K562 (cell line): ENCODE results near the gene STK16. TPM values are rescaled to one million over a fixed set of nuclear protein-coding genes. Genes with fewer than 3 reads are reported as not detected.

ENCODE experiments used
- DMBX1 ChIP-seq: fragments of 250-450 bp; sonication (Bioruptor Pico); IDR thresholded peaks from 2 replicates; pipeline ENCODE4 v1.8.0; 2022; ENCODE audit warnings: inconsistent platforms, mild to moderate bottlenecking, moderate library complexity, borderline replicate concordance
- FIP1L1 ChIP-seq: fragments of 200-400 bp; formaldehyde crosslinking; IDR thresholded peaks from 2 replicates; pipeline ENCODE4 v1.6.1; 2018; ENCODE audit warnings: mild to moderate bottlenecking, low read depth, low read length; ENCODE audit not compliant: poor library complexity, severe bottlenecking
- KLF6 ChIP-seq: fragments of 250-450 bp; sonication (Bioruptor Pico); IDR thresholded peaks from 2 replicates; pipeline ENCODE4 v1.4.0; 2020; ENCODE audit warnings: mild to moderate bottlenecking, moderate library complexity, borderline replicate concordance
- MBD2 ChIP-seq: sonication (generic); IDR thresholded peaks from 2 replicates; pipeline ENCODE4 v1.6.1; 2016; ENCODE audit warnings: low read depth, borderline replicate concordance
- MLX ChIP-seq, 2 experiments: fragments of 450-650 bp in 1 of 2; sonication (generic) in 1 of 2; formaldehyde crosslinking; conservative IDR thresholded peaks; 2 replicates each; pipeline versions ENCODE4 v1.4.0 to v1.8.1; 2020 to 2022; ENCODE audit warnings: mild to moderate bottlenecking in 1 of 2, missing genetic modification reagents in 1 of 2
- NKRF ChIP-seq: fragments of 450-650 bp; IDR thresholded peaks from 2 replicates; pipeline ENCODE4 v1.6.1; 2016; ENCODE audit warnings: borderline replicate concordance
- PCBP1 ChIP-seq: fragments of 200-400 bp; formaldehyde crosslinking; IDR thresholded peaks from 2 replicates; pipeline ENCODE4 v1.6.1; 2018; ENCODE audit warnings: mild to moderate bottlenecking, low read depth, low read length; ENCODE audit not compliant: poor library complexity, severe bottlenecking
- SAFB2 ChIP-seq: fragments of 200-400 bp; formaldehyde crosslinking; IDR thresholded peaks from 2 replicates; pipeline ENCODE4 v1.6.1; 2018; ENCODE audit warnings: borderline replicate concordance, low read length, low read depth, moderate library complexity; ENCODE audit not compliant: severe bottlenecking
- SMARCE1 ChIP-seq: fragments of 450-650 bp; IDR thresholded peaks from 2 replicates; pipeline ENCODE4 v1.7.1; 2016; ENCODE audit warnings: mild to moderate bottlenecking
- ZHX1 ChIP-seq: fragments of 150-350 bp; conservative IDR thresholded peaks from 2 replicates; pipeline ENCODE4 v1.6.1; 2014; ENCODE audit warnings: low read length
- ZNF197 ChIP-seq: fragments of 200-800 bp; sonication (Bioruptor generic); IDR thresholded peaks from 2 replicates; pipeline ENCODE4 v1.6.1; 2016; ENCODE audit warnings: low read depth, missing genetic modification characterization, missing compliant biosample characterization
- ZNF655 ChIP-seq: fragments of 250-450 bp; sonication (Bioruptor Pico); IDR thresholded peaks from 2 replicates; pipeline ENCODE4 v1.5.0; 2021
- ZNF740 ChIP-seq, 3 experiments: fragments of 200-800 bp in 1 of 3; sonication (Bioruptor generic) in 1 of 3; sonication (generic) in 1 of 3; formaldehyde crosslinking in 1 of 3; IDR thresholded peaks; 2 replicates each; pipeline versions ENCODE4 v1.6.1 to v1.8.0; 2016 to 2022; ENCODE audit warnings: mild to moderate bottlenecking in 2 of 3, missing compliant biosample characterization in 2 of 3, missing genetic modification characterization in 2 of 3, missing genetic modification reagents in 1 of 3
- ZNF76 ChIP-seq: fragments of 250-450 bp; sonication (Bioruptor Pico); IDR thresholded peaks from 2 replicates; pipeline ENCODE4 v1.4.0; 2020; ENCODE audit warnings: mild to moderate bottlenecking, moderate library complexity, borderline replicate concordance
- polyA plus RNA-seq, 8 experiments: library from polyadenylated mRNA; depleted of rRNA in 4 of 8; stranded (reverse) in 5 of 8; unstranded in 3 of 8; fragments of >200 nt; fragmentation: Nextera tagmentation in 2 of 8; fragmentation: Illumina TruSeq in 1 of 8; extraction: Ambion mirVana in 2 of 8; extraction: Trizol in 1 of 8; gene quantifications; 2 replicates each; pipeline versions ENCODE4 v1.2.1 to v1.2.3, GENCODE V29; 2011 to 2014; ENCODE audit warnings: inconsistent platforms in 1 of 8, missing spikeins in 1 of 8
- total RNA-seq, 7 experiments: library from RNA; depleted of rRNA in 6 of 7; stranded (reverse); fragments of >200 nt in 6 of 7; fragmentation: Illumina TruSeq in 2 of 7; extraction: Trizol in 2 of 7; gene quantifications; 2 replicates each; pipeline versions ENCODE4 v1.2.1 to v1.2.3, GENCODE V29; 2011 to 2021; ENCODE audit warnings: low replicate concordance in 1 of 7

The STK16 gene
- total and polyA plus RNA-seq, 9 of the 15 experiments (the other 6 are each of a cell fraction or from before 2014, with no cell fraction given): 5.4 to 36.2 (median 17.8) TPM

DNA sequence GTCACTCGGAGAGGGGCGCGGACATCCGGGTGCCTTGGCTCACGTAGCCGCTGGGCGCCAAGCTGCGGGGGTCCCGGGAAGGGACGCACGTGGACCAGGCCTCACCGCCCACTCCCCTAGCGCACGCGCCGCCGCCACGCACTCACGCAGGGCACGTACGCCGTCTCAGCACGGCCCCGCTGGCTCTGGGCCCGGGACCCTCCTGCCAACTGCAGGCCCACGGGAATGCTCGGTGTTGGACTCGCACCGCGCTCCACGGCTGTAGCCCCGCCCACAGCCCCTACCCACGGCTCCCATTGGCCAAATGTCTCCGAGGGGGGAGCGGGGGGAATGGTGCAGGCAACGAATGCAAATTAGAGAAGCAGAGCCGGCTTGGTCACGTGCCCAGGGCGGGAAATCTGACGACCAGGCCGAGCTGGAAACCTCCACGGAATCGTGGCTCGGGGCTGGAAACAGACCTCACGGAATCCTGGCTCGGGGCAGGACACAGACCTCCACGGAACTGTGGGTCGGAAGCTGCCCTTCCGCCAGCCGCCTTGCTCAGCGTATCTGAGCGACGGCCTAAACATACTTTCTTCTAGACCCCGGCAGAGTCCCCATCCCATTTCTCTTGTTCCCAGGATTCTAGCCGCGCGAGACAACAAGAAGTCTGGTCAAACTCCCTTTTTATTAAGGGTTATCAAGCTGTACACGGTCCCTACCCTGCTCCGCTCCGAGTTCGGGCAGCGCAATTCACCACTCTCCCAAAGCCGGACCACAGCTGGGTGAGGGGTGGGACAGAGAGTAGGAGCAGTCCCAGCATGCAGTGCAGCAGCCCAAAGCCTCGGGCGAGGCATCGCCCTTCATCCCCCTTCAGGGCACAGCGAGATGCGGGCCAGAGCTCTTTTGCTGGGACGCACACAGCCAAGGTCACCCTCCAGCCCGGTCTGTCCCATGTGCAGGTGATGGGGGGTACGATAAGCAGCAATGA lies 26.3 kb upstream of the STK16 start, which contains the start of gene ABCB6 (continued):
- no peak for TF ChIP-seq NKRF
- peak; percentile 42; the same call in 1 of the 2 replicates for TF ChIP-seq ZNF740 (CRISPR knock-in tag; IDR thresholded peaks at IDR 0.05)
- no peak for TF ChIP-seq ZNF740 (tag; IDR thresholded peaks at IDR 0.05)
- peak; percentile 74 for TF ChIP-seq FIP1L1
- TF ChIP-seq ZNF655 (CRISPR knock-in tag): no peak
- no peak for TF ChIP-seq SAFB2
- no peak for TF ChIP-seq SMARCE1
- no peak for TF ChIP-seq MLX (CRISPR knock-in tag; conservative IDR thresholded peaks at IDR 0.05)
- no peak for TF ChIP-seq DMBX1 (CRISPR knock-in tag)
- TF ChIP-seq PCBP1: peak; percentile 25
- no peak for TF ChIP-seq KLF6 (CRISPR knock-in tag)
- TF ChIP-seq ZNF76 (CRISPR knock-in tag): no peak
- TF ChIP-seq ZNF197: no peak
- TF ChIP-seq MBD2: no peak
- TF ChIP-seq ZHX1: no peak
